CD4-positive, alpha-beta T cell treated with Interferon alpha-2 for 1 hour (primary cell): ENCODE measurements around the gene NBPF14.
"Not testable (repeated sequence)": the region's sequence is repeated elsewhere in the genome, so short reads cannot be mapped to it uniquely, and the experiment has no call there.

Experiments
- DNase-seq, 2 donors: peaks; one replicate each; pipeline ENCODE4 v3.0.0-alpha.2; 2020 to 2022

Gene NBPF14

GRCh38 chr1:148595911-148596310, at the start of gene NBPF14:
Gene NBPF14 (minus strand): TSS chr1:148596011. CDS start chr1:148595717, 294 bp downstream.
- not testable (repeated sequence) for DNase-seq

GRCh38 chr1:148625451-148625850, 29.6 kb upstream of the NBPF14 start:
- not testable (repeated sequence) for DNase-seq

GRCh38 chr1:148618216-148618615, 22.4 kb upstream of the NBPF14 start:
- DNase-seq = not testable (repeated sequence)

- DNase-seq = not testable (repeated sequence)
Measured at GRCh38 chr1:148605266-148605665, 9.5 kb upstream of the NBPF14 start.

GRCh38 chr1:148595360-148595759, 451 bp downstream of the NBPF14 start:
- DNase-seq = not testable (repeated sequence)

GRCh38 chr1:148591098-148591497, 4.7 kb downstream of the NBPF14 start:
- not testable (repeated sequence) for DNase-seq

GRCh38 chr1:148532158-148532557, 63.7 kb downstream of the NBPF14 start:
- DNase-seq = not testable (repeated sequence)

GRCh38 chr1:148529101-148529567, 66.7 kb downstream of the NBPF14 start:
- peak; percentile 70 to 81 for DNase-seq

- not testable (repeated sequence) for DNase-seq
Measured at GRCh38 chr1:148528591-148528990, 67.2 kb downstream of the NBPF14 start.

GRCh38 chr1:148526587-148526986, 69.2 kb downstream of the NBPF14 start:
- DNase-seq = peak in 1 of 2 donors; percentile 38

- DNase-seq = peak in 1 of 2 donors; percentile 35
Measured at GRCh38 chr1:148523205-148524144, 72.3 kb downstream of the NBPF14 start.

GRCh38 chr1:148522561-148523204, 73.1 kb downstream of the NBPF14 start:
- DNase-seq = peak; percentile 94 to 95

GRCh38 chr1:148522072-148522471, 73.7 kb downstream of the NBPF14 start:
- DNase-seq = peak; percentile 91 to 92

GRCh38 chr1:148514310-148514709, 81.5 kb downstream of the NBPF14 start:
- DNase-seq = peak in 1 of 2 donors; percentile 16

GRCh38 chr1:148512571-148513184, 83.1 kb downstream of the NBPF14 start:
- DNase-seq = not testable (repeated sequence)

- not testable (repeated sequence) for DNase-seq
Measured at GRCh38 chr1:148493933-148494332, 101.9 kb downstream of the NBPF14 start.

- not testable (repeated sequence) for DNase-seq
Measured at GRCh38 chr1:148483029-148483428, 112.8 kb downstream of the NBPF14 start, which contains the start of gene PPIAL4G. Gene PPIAL4G (minus strand): TSS chr1:148483302. CDS start chr1:148483252, 50 bp downstream.
